ENCODE measurements around the gene TECPR1.

Gene TECPR1

GRCh38 chr7:98166668-98166970 is 85.4 kb downstream of the TECPR1 start:
- DNase-seq (ENCODE audit: low read depth in 4 of 4, low spot score in 1 of 4): no peak

- DNase-seq (ENCODE audit: low read depth in 4 of 4, low spot score in 1 of 4): peak; percentile 7 to 35 (median 20)
These were observed 86.0 kb downstream of the TECPR1 start for GRCh38 chr7:98165827-98166667.

Measured in stimulated activated CD4-positive, alpha-beta T cell treated with anti-CD3 and anti-CD28 coated beads, Interleukin-1b, Interleukin-23, amount 100 ng/mL, for 24 hours (primary cell).